Upper lobe of left lung (tissue), 4 donors: ENCODE measurements around the gene MAP3K3.
A peak's percentile ranks its signal among the peaks of the same experiment; 100 is the strongest.

Source experiments
- CTCF ChIP-seq, 6 experiments: fragments of 450-650 bp in 4 of 6; fragments of 200-600 bp in 2 of 6; sonication (generic) in 2 of 6; IDR thresholded peaks; one replicate each; pipeline ENCODE4 v1.5.1; 2016 to 2019; ENCODE audit warnings: antibody characterized with exemption in 6 of 6
- POLR2A ChIP-seq, 4 donors: fragments of 450-650 bp; IDR thresholded peaks; one replicate each; pipeline ENCODE4 v1.5.1; 2016 to 2017; ENCODE audit warnings: antibody characterized with exemption in 4 of 4, mild to moderate bottlenecking in 2 of 4
- POLR2AphosphoS5 ChIP-seq, 2 donors: sonication (generic); formaldehyde crosslinking; IDR thresholded peaks; one replicate each; pipeline ENCODE4 v1.5.1; 2017; ENCODE audit warnings: antibody characterized with exemption in 2 of 2

GRCh38 chr17:63696381-63696961 is 74.3 kb downstream of the MAP3K3 start:
- TF ChIP-seq CTCF (IDR thresholded peaks at IDR 0.05) = peak in 5 of 6 experiments; percentile 23 to 49 (median 33)
- no peak for TF ChIP-seq POLR2A (IDR thresholded peaks at IDR 0.05)
- TF ChIP-seq POLR2AphosphoS5 (IDR thresholded peaks at IDR 0.05) = peak in 1 of 2 donors; percentile 4
